ENCODE measurements around the gene RBM22.
"Not testable (repeated sequence)": the region's sequence is repeated elsewhere in the genome, so short reads cannot be mapped to it uniquely, and the experiment has no call there.

RBM22 gene

GRCh38 chr5:150700594-150701377, at the start of gene RBM22:
Gene RBM22 (minus strand): TSS chr5:150701062. CDS start chr5:150700985, 77 bp downstream.
- peak; percentile 95 for DNase-seq

GRCh38 chr5:150750469-150750868, 49.6 kb upstream of the RBM22 start:
- no peak for DNase-seq

GRCh38 chr5:150743142-150743488, 42.3 kb upstream of the RBM22 start:
- DNase-seq, result not testable (repeated sequence)

- DNase-seq, result not testable (repeated sequence)
Observed at GRCh38 chr5:150742455-150743141, 41.7 kb upstream of the RBM22 start.

- no peak for DNase-seq
Observed at GRCh38 chr5:150740992-150741391, 40.1 kb upstream of the RBM22 start.

GRCh38 chr5:150738862-150739261, 38.0 kb upstream of the RBM22 start:
- DNase-seq, result no peak

DNA sequence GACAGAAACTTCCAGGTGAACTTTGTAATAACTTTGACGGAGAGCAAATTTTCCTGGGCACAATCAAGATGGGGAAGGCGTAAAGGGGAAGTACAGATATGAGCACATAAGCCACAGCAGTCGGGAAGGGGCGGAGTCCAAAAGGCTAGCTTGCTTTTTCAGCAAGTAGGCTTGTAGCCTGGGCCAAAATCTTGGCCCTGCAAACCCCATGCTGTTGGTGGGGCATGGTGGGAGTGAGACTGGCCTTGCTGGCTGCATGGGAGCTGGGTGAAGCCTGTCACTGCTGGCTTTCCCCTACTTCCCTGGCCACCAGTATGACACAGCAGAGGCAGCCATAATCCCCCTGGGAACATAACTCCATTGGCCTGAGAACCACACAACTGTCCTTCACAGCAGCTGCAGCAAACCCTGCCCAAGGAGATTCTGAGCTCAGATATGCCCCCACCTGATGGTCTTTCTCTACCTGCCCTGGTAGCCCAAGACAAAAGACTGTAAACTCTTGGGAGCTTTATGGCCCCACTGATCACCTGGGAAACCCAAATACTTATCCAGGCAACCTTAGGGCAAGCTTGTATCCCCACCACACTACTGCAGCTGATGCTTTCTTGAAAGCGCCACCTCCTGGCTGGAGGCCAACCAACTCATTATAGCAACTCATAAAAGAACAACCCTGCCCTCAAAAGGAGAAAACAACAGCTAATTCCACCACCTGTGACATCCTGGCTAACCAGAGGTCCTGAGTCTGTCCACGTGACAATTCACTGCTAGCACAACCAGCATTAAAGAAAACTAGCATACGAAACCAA, 33.9 kb upstream of the RBM22 start:
- no peak for DNase-seq

GRCh38 chr5:150731669-150732242, 30.9 kb upstream of the RBM22 start:
- DNase-seq, result no peak

GRCh38 chr5:150729859-150730258, 29.0 kb upstream of the RBM22 start:
- no peak for DNase-seq

GRCh38 chr5:150723845-150724244, 23.0 kb upstream of the RBM22 start:
- no peak for DNase-seq

DNA sequence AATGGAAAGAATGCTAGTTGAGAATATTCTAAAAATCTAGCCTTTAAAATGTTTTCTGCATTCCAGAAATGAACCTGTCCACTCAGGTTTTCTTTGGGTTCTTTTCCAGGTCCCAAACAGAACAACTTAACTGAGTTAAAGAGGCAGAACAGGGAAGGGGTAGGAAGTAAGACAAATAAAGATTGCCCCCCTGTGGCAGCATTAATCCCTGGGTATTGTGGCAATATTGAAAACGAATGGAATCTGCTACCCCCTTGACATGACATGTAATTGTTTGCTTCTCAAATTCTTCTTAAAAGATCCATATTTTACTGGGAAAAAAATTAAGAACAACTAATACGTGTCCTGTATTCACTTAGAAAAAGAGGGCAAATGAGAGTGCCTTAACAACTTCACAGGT, 9.3 kb upstream of the RBM22 start:
- DNase-seq, result no peak

GRCh38 chr5:150706776-150707390, 6.0 kb upstream of the RBM22 start:
- DNase-seq, result no peak

DNA sequence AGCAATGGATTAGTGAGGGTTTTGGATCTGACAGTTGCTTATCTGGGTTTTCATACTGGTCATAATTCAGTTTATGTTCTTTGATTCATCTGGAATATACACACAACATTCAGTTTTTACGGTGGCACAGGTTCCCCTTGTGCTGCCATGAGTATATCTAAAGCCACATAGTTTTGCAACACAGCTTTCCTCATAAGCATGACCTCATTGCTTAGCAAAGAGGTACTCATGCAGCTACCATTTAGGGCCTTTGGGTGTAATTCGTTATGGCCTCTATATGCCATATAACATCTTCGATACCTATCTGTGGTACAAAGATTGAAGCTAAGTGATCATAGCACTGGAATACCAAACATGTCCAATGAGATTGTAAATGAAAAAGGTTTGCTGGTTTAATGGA, 2.9 kb upstream of the RBM22 start:
- no peak for DNase-seq

- no peak for DNase-seq
Observed at GRCh38 chr5:150700246-150700593, 642 bp downstream of the RBM22 start.

DNA sequence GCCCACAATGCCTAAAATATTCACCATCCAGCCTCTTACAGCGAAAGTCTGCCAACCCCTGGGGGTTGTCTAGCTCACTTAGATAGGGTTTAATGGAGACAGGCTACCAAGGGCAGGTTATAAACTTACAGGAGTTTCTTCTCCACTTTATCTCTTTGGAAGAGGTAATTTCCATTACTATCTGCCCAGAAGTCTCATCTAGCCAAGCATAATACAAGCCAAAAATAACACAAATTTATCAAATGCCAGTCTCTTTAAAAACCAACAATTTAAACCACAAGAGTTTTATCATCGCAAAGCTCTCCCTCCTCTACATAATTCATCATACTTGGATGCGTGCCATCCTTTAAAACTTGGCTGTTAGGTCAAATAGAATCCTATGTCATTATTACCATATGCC, 6.2 kb downstream of the RBM22 start:
- no peak for DNase-seq

- DNase-seq, result no peak
Observed at GRCh38 chr5:150692276-150692675, 8.6 kb downstream of the RBM22 start.

DNA sequence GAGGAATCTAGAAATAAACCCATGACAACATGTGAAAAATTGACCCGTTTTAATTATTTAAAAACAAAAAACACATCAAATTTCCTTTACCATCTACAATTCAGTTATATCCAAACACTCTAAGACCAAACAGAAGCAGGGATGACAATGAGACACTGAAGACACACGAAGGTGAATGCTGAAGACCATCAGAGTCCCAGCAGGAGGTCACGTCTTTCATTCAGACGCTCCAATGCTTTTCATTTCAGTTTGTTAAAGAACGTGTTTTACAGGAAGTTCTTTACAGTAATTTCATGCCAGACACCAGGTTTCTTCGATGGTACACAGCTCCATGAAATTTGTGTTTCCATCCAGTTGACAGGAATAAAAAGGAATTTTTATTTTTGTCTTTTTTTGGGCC, 10.1 kb downstream of the RBM22 start:
- DNase-seq, result no peak

DNA sequence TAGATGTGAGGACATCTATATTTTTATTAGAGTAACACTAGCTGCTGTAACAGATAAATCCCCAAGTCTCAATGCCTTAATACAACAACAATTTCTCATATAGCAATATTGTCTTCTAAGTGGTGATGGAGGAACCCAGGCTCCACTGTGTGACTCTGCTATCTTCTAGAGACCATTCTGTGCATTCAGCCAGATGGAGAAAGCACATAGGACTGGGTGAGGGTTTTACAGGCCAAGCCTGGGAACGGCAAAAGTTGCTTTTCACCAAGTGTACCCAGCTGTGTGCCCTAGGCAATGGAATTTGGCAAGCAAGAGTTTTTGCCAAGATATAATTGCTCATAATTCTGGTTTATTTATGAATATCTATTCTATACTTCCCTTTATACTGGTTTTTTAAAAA, 11.7 kb downstream of the RBM22 start:
- DNase-seq, result no peak

- DNase-seq, result no peak
Observed at GRCh38 chr5:150676578-150676977, 24.3 kb downstream of the RBM22 start.

DNA sequence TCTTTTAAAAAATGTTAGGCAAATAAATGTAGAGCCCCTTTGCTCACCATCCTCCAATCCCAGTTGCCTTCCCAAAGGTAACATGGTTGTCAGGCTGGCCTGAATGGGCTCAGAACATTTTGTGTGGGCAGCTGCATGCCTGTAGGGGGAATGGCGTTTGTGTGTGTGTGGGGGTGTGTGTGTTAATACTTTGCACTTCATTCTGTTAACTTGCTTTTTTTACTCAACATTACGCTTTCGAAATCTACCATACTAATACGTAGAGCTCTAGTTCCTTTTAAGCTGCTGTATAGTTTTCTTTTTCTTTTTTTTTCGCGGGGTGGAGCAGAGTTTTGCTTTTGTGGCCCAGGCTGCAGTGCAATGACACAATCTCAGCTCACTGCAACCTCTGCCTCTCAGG, 25.8 kb downstream of the RBM22 start:
- DNase-seq, result no peak

GRCh38 chr5:150674341-150674821, 26.5 kb downstream of the RBM22 start:
- DNase-seq, result no peak

GRCh38 chr5:150672884-150673275, 28.0 kb downstream of the RBM22 start:
- DNase-seq, result peak; percentile 47

Data from islet precursor cell (in vitro differentiated cells).